ENCODE data around the gene ENTREP3.
A peak's percentile ranks its signal among the peaks of the same experiment; 100 is the strongest.

ENTREP3 gene

GRCh38 chr1:155272466-155273342, 17.4 kb upstream of the ENTREP3 start:
- peak overlapping the region; percentile 98 for H3K4me3 ChIP-seq (ENCODE audit: low read depth, low read length)
- no peaks in the 10 kb centered on the region for H3K27me3 ChIP-seq
- peaks cover 36% of the 10 kb centered on the region for H3K36me3 ChIP-seq
- no peaks in the 10 kb centered on the region for H3K9me3 ChIP-seq
- peaks cover 3% of the 10 kb centered on the region for H3K4me1 ChIP-seq
- no peak for DNase-seq
- no peak for TF ChIP-seq CTCF (IDR thresholded peaks at IDR 0.05; ENCODE audit: low read depth, low read length)

DNA sequence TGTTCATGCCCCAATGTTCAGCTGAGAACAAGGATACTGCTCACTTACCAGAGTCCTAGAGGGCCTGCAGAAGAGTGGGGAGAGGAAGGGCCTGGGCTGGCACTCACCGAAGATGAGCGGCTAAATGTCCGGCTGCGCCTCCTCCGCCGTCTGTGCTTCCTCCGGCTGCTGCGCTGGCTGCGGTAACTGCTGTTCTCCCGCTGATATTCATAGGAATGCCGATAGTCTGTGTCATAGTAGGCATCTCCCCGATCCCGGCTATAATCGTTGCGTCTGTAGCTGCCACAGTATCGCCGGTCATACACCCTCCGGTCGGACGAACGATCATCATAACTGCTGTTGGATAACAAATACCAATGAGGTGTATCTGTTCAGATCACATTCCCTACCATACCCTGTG, 14.1 kb upstream of the ENTREP3 start:
- Histone ChIP-seq H3K4me3 (ENCODE audit: low read depth, low read length) (no peak overlapping the region), H3K4me1 (peaks cover 3% of the 10 kb centered on the region), H3K27me3 (no peaks in the 10 kb centered on the region), H3K9me3 (no peaks in the 10 kb centered on the region), H3K36me3 (peaks cover 68% of the 10 kb centered on the region)
- TF ChIP-seq CTCF (IDR thresholded peaks at IDR 0.05; ENCODE audit: low read depth, low read length), result no peak
- DNase-seq, result no peak

DNA sequence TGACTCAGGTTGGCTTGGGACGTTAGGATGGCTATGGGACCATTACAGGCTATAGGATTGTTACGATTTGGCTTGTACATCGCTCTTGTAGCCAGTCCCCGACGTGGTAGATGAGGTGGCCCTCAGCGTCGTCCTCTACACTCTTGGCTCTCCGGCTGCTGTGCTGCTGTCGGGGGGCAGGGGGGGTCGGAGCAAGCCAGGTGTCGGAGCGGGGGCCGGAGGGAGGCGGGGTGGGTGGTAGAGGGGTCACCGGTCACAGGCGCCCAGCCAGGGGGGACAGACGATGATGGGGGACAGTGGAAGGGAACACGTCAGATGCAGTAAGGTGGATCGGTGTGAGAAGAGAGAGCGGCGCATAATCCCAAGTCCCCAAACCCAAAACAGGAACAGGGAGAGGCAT, 13.3 kb upstream of the ENTREP3 start:
- H3K36me3 ChIP-seq, result peaks cover 74% of the 10 kb centered on the region
- no peak for TF ChIP-seq CTCF (IDR thresholded peaks at IDR 0.05; ENCODE audit: low read depth, low read length)
- no peaks in the 10 kb centered on the region for H3K4me1 ChIP-seq
- H3K4me3 ChIP-seq (ENCODE audit: low read depth, low read length), result no peak overlapping the region
- no peaks in the 10 kb centered on the region for H3K9me3 ChIP-seq
- H3K27me3 ChIP-seq, result no peaks in the 10 kb centered on the region
- no peak for DNase-seq

DNA sequence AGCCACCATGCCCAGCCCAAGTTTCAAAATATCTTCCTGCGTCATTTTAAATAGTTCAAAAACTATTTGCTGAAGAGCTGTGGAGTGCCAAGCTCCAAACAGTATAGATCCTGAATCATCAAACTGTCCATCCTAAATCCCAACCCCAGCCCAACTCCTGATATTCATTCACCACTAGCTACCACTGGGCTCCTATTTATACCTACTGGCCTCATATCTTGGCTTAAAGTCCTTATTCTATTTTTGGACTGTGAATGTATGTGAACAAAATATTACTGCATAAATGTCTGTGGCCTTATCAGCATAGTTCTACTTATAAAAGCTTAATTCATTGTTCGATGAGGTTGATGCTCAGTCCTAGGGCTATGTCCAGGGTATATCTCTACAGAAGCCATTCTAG, 12.1 kb upstream of the ENTREP3 start:
- DNase-seq, result no peak
- no peak for TF ChIP-seq CTCF (IDR thresholded peaks at IDR 0.05; ENCODE audit: low read depth, low read length)
- Histone ChIP-seq H3K36me3 (peaks cover 83% of the 10 kb centered on the region), H3K9me3 (no peaks in the 10 kb centered on the region), H3K27me3 (no peaks in the 10 kb centered on the region), H3K4me3 (ENCODE audit: low read depth, low read length) (no peak overlapping the region), H3K4me1 (no peaks in the 10 kb centered on the region)

GRCh38 chr1:155266553-155266952, 11.3 kb upstream of the ENTREP3 start:
- H3K4me1 ChIP-seq, result no peaks in the 10 kb centered on the region
- TF ChIP-seq CTCF (IDR thresholded peaks at IDR 0.05; ENCODE audit: low read depth, low read length), result no peak
- DNase-seq, result no peak

DNA sequence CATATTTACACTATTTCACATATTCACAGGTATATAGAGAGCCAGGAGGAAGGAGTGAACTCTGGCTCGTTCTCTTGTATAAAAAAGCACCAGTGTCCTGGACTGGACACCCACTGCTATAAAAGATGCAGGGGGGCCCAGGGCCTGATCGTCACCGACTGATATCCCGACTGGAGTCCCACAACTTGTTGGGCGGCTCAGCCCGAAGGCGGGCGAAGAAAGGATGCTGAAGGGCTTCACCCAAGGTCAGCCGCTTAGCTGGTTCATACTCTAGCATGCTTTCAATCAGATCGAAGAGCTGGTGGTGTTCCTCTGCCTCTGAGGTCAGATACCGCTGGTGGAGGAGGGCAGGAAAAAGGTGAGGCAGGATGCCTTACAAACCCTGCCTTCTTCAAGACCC, 7.8 kb upstream of the ENTREP3 start:
- H3K4me3 ChIP-seq (ENCODE audit: low read depth, low read length), result no peak overlapping the region
- no peak for DNase-seq
- no peak for TF ChIP-seq CTCF (IDR thresholded peaks at IDR 0.05; ENCODE audit: low read depth, low read length)
- no peaks in the 10 kb centered on the region for H3K4me1 ChIP-seq
- H3K9me3 ChIP-seq, result no peaks in the 10 kb centered on the region
- peaks cover 61% of the 10 kb centered on the region for H3K36me3 ChIP-seq
- H3K27me3 ChIP-seq, result no peaks in the 10 kb centered on the region

More at GRCh38 chr1:155266553-155266952, 11.3 kb upstream of the ENTREP3 start:
- no peaks in the 10 kb centered on the region for H3K27me3 ChIP-seq
- no peaks in the 10 kb centered on the region for H3K9me3 ChIP-seq
- peaks cover 80% of the 10 kb centered on the region for H3K36me3 ChIP-seq
- no peak overlapping the region for H3K4me3 ChIP-seq (ENCODE audit: low read depth, low read length)
